HG02588 (cell line): ENCODE data around the gene CYBA.
"Not testable (repeated sequence)": the region's sequence is repeated elsewhere in the genome, so short reads cannot be mapped to it uniquely, and the experiment has no call there.

Experiments
- ATAC-seq: cut with Tn5 transposase; IDR thresholded peaks from one replicate; pipeline ENCODE4 v1.9.1; 2021; ENCODE audit warnings: mild to moderate bottlenecking, moderate library complexity; ENCODE audit not compliant: unreplicated experiment

CYBA gene

GRCh38 chr16:88614818-88615580 lies 35.9 kb downstream of the CYBA start:
- ATAC-seq = no peak

DNA sequence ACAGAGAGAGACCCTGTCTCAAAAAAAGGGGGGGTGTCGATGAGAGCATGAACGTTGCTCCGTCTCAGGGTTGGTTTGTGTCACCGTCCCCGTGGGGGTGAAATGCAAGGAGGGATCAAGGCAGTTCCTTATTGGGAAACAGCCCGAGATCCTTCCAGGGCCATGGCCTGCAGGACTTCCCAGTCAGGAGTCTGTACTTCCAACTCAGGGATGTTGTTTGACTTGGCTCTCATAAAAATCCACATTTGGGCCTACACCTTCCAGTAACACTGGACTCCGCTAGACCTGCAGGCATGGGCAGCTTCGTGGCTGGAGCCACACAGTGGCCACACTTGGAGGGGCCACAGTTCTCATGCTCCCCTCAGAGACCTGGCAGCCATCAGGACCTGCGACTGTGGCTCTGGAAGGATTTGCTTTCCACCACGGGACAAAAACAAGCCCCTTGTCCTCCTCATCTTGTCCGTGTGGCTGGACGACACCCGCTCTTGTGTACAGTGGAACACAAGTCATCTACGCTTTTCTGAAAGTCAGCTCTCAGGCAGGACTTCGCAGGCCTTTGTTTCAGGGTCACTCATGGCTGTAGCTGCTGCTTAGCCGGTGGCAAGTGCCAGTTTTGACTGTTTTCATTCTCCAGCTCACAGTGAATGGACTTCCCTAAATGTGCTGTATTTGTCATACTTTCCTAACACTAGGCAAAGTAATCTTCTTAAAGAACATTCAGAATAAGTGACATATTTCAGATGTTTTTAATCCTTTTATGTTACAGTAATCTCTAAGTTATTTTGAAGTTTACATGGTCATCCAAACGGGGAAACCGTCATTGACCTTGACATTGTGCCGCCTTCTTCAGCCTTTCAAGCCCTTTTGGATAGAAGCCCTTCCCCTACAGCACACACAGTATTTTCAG lies 36.7 kb downstream of the CYBA start:
- no peak for ATAC-seq

- ATAC-seq = no peak
These were observed 37.6 kb downstream of the CYBA start for GRCh38 chr16:88613293-88613692.

GRCh38 chr16:88610909-88611812 lies 39.7 kb downstream of the CYBA start:
- no peak for ATAC-seq

- no peak for ATAC-seq
These were observed 40.8 kb downstream of the CYBA start for GRCh38 chr16:88610080-88610479.

- ATAC-seq = not testable (repeated sequence)
These were observed 41.4 kb downstream of the CYBA start for GRCh38 chr16:88609426-88609825.

DNA sequence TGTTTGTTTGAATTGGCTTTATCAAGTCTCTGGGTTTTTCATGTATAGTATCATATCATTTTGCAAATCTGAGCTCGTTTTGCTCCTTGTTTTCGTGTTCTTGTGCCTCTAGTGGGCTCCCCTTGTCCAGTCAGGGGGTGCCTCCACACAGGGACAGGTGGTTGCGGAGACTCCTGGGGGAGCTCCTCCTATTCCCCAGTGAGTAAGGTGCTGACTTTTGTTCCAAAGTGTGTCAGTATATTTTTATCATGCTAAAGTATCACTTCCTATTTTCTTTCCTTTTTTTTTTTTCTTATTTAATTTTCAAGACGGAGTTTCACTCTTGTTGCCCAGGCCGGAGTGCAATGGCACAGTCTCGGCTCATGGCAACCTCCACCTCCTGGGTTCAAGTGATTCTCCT lies 42.8 kb downstream of the CYBA start:
- no peak for ATAC-seq

DNA sequence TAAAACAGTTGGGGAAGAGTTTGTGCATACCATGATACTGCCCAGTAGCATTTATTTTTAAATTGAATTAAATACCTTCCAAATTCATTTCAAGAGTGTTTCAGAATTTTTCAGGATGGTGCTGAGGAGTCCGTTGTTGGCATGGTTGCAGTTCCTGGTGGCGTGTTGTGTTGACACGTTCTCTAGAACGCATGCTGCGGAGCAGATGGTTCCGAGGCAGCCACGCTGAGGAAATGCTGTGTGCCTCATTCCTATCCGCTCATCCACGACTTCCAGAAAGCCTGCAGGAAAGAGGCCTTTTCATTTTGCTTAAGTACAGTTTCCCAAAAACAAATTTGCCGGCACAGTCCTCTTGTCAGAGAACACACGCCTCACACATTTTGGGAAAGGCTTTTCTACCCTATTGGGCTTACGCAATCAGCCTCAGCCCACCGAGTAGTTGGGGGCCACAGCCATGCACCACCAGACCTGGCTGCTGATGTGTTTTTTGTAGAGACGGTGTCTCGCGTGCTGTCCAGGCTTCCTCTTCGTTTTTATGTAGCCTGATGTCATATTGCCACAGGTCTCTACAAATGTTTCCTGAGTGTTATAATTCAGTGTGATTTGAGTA lies 44.6 kb downstream of the CYBA start:
- no peak for ATAC-seq

DNA sequence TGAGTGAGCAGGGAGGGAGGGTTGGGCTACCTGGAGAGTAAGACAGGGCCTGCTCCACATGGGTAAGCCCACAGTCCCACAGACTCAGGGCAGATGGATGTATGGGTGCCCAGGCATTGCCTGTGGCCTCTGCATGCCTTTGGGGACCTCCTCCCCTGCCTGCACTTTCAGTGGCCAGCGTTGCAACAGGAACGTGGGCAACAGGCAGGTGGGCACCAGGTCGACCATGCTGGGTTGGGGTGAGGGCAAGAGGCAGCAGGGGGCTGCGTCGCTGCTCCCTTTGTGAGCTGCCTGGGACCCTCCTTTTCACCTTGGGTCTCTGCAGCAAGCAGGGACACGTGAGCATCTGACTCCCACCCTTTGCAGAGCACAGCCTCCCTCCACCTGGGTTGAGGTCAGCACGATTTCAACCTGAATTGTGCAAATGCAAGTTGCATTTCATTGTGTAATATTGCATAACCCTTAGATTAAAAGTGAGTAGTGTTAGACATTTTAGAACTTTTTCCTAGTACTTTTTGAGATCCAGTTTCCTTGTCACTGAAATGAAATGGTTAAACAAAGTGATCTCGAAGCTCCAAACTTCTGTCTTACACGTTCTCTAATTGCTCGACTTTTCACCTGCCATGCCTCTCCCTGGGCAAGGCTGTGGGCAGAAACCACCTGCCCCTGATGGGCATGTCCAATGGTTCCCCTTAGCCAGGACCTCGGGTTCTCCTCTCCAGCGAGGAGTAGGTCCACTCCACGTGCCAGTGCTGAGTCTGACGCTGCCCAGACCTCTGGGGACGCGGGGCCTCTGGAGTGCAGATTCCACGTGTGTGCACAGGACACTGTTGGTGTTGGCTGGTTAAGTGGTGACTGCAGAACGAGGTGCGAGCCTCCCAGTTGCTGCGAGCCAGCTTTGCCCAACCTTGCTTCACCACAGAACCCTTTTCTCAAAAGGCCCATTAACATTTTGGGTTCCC lies 45.4 kb downstream of the CYBA start:
- no peak for ATAC-seq

GRCh38 chr16:88602091-88602490 lies 48.8 kb downstream of the CYBA start:
- ATAC-seq = no peak

- ATAC-seq = no peak
These were observed 49.4 kb downstream of the CYBA start for GRCh38 chr16:88601313-88602036.

DNA sequence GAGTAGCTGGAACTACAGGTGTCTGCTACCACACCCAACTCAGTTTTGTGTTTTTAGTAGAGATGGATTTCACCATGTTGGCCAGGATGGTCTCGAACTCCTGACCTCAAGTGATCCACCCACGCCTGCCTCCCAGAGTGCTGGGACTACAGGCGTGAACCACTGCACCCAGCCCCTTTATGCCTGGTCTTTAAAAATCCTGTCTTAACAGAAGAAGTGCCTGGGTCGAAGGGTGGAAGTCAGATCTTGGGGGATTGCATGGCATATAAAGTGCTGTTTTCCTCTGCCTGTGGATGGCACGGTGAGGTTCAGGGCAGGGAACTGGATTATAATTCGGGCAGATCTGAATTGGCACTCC lies 50.3 kb downstream of the CYBA start:
- ATAC-seq = no peak

GRCh38 chr16:88599825-88600538 lies 50.9 kb downstream of the CYBA start:
- ATAC-seq = no peak

GRCh38 chr16:88599092-88599733 lies 51.6 kb downstream of the CYBA start:
- no peak for ATAC-seq

- no peak for ATAC-seq
These were observed 52.9 kb downstream of the CYBA start for GRCh38 chr16:88597856-88598491.

- no peak for ATAC-seq
These were observed 54.4 kb downstream of the CYBA start for GRCh38 chr16:88596483-88596882.

- no peak for ATAC-seq
These were observed 54.9 kb downstream of the CYBA start for GRCh38 chr16:88595921-88596320.
